GM19324 (cell line): ENCODE results near the gene TTK.

Experiments used
- ATAC-seq: cut with Tn5 transposase; IDR thresholded peaks from one replicate; pipeline ENCODE4 v1.9.1; 2021; ENCODE audit warnings: mild to moderate bottlenecking, moderate library complexity; ENCODE audit not compliant: unreplicated experiment, low FRiP score

Gene TTK

GRCh38 chr6:80004173-80005072 lies at the start of gene TTK:
Gene TTK, plus strand, starts transcription at chr6:80004649. Its CDS starts 1,195 bp downstream, at chr6:80005844.
- ATAC-seq = peak; percentile 100

- no peak for ATAC-seq
These were observed 49.6 kb upstream of the TTK start for GRCh38 chr6:79954849-79955248.

- ATAC-seq = no peak
These were observed 39.8 kb upstream of the TTK start for GRCh38 chr6:79964607-79965081.

- no peak for ATAC-seq
These were observed 37.3 kb upstream of the TTK start for GRCh38 chr6:79967178-79967577.

- no peak for ATAC-seq
These were observed 34.7 kb upstream of the TTK start for GRCh38 chr6:79969784-79970183.

GRCh38 chr6:79971193-79971592 lies 33.3 kb upstream of the TTK start:
- ATAC-seq = no peak

GRCh38 chr6:79981652-79982051 lies 22.8 kb upstream of the TTK start:
- ATAC-seq = no peak

GRCh38 chr6:79984261-79984660 lies 20.2 kb upstream of the TTK start:
- ATAC-seq = peak; percentile 64

GRCh38 chr6:79985128-79985527 lies 19.3 kb upstream of the TTK start:
- ATAC-seq = no peak

- no peak for ATAC-seq
These were observed 14.8 kb upstream of the TTK start for GRCh38 chr6:79989641-79990040.

GRCh38 chr6:79993012-79993910 lies 11.2 kb upstream of the TTK start:
- no peak for ATAC-seq

- ATAC-seq = no peak
These were observed 10.5 kb upstream of the TTK start for GRCh38 chr6:79993911-79994309.

GRCh38 chr6:79997728-79998127 lies 6.7 kb upstream of the TTK start:
- ATAC-seq = no peak

- ATAC-seq = no peak
These were observed 3.1 kb upstream of the TTK start for GRCh38 chr6:80001337-80001736.

GRCh38 chr6:80003826-80004172 lies 650 bp upstream of the TTK start:
- ATAC-seq = peak; percentile 3

- no peak for ATAC-seq
These were observed 957 bp downstream of the TTK start for GRCh38 chr6:80005406-80005805.

- ATAC-seq = no peak
These were observed 2.1 kb downstream of the TTK start for GRCh38 chr6:80006541-80006940.

- ATAC-seq = no peak
These were observed 5.1 kb downstream of the TTK start for GRCh38 chr6:80009531-80009930.

GRCh38 chr6:80010288-80010687 lies 5.8 kb downstream of the TTK start:
- no peak for ATAC-seq

- no peak for ATAC-seq
These were observed 11.5 kb downstream of the TTK start for GRCh38 chr6:80015839-80016435.
